Measurements from ENCODE around the gene TMEM250.

DNA sequence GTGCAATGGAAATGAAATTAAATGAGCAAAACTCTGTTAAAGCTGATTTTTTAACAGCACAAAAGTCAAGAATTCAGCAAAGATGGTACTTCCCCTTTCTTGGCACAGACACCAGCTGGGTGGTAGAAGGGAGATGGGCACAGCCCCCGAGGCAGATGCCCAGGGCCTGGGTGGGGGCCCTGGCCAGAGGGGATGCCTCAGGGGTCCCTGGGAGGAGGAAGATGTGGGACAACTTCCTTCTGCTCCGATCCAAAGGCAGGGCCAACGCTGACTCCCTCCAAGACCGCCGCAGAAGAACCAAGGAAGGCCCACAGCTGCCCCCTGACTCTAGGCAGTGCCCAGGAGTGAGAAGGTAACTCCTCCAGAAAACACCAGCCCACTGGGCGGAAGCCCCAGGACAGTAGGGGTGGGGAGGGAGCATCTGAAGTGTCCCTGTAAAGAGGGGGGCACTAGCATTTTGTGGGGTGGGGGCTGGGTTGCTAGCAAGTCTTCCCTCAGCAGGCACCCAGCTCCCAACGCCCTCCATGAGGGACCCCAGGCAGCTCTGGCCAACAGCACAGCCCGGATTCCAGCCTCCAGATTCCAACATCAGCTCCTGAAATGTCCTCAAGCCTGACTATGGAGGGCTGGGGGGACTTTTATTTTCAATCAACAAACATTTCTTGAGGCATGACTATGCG is 28.5 kb downstream of the TMEM250 start:
- TF ChIP-seq, protein P1, sequence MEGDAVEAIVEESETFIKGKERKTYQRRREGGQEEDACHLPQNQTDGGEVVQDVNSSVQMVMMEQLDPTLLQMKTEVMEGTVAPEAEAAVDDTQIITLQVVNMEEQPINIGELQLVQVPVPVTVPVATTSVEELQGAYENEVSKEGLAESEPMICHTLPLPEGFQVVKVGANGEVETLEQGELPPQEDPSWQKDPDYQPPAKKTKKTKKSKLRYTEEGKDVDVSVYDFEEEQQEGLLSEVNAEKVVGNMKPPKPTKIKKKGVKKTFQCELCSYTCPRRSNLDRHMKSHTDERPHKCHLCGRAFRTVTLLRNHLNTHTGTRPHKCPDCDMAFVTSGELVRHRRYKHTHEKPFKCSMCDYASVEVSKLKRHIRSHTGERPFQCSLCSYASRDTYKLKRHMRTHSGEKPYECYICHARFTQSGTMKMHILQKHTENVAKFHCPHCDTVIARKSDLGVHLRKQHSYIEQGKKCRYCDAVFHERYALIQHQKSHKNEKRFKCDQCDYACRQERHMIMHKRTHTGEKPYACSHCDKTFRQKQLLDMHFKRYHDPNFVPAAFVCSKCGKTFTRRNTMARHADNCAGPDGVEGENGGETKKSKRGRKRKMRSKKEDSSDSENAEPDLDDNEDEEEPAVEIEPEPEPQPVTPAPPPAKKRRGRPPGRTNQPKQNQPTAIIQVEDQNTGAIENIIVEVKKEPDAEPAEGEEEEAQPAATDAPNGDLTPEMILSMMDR (IDR thresholded peaks at IDR 0.05 in 2 of 3, conservative IDR thresholded peaks at IDR 0.05 in 1 of 3; ENCODE audit: borderline replicate concordance in 1 of 3, insufficient read depth in 1 of 3, low read depth in 2 of 3, low read length in 2 of 3), result no peak
- no peak for TF ChIP-seq ELF1 (IDR thresholded peaks at IDR 0.05; ENCODE audit: borderline replicate concordance, low read depth)
- TF ChIP-seq POLR2A (IDR thresholded peaks at IDR 0.05; ENCODE audit: borderline replicate concordance, extremely low read depth, insufficient read depth, insufficient read length), result no peak
- TF ChIP-seq, protein P2, sequence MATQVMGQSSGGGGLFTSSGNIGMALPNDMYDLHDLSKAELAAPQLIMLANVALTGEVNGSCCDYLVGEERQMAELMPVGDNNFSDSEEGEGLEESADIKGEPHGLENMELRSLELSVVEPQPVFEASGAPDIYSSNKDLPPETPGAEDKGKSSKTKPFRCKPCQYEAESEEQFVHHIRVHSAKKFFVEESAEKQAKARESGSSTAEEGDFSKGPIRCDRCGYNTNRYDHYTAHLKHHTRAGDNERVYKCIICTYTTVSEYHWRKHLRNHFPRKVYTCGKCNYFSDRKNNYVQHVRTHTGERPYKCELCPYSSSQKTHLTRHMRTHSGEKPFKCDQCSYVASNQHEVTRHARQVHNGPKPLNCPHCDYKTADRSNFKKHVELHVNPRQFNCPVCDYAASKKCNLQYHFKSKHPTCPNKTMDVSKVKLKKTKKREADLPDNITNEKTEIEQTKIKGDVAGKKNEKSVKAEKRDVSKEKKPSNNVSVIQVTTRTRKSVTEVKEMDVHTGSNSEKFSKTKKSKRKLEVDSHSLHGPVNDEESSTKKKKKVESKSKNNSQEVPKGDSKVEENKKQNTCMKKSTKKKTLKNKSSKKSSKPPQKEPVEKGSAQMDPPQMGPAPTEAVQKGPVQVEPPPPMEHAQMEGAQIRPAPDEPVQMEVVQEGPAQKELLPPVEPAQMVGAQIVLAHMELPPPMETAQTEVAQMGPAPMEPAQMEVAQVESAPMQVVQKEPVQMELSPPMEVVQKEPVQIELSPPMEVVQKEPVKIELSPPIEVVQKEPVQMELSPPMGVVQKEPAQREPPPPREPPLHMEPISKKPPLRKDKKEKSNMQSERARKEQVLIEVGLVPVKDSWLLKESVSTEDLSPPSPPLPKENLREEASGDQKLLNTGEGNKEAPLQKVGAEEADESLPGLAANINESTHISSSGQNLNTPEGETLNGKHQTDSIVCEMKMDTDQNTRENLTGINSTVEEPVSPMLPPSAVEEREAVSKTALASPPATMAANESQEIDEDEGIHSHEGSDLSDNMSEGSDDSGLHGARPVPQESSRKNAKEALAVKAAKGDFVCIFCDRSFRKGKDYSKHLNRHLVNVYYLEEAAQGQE (IDR thresholded peaks at IDR 0.05; ENCODE audit: low read depth), result no peak
- TF ChIP-seq, protein P3, sequence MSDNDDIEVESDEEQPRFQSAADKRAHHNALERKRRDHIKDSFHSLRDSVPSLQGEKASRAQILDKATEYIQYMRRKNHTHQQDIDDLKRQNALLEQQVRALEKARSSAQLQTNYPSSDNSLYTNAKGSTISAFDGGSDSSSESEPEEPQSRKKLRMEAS (IDR thresholded peaks at IDR 0.05), result no peak
- TF ChIP-seq POLR2AphosphoS5 (IDR thresholded peaks at IDR 0.05; ENCODE audit: low read depth, low read length), result no peak
- TF ChIP-seq EZH2 (IDR thresholded peaks at IDR 0.05), result no peak
- TF ChIP-seq EGR1 (IDR thresholded peaks at IDR 0.05; ENCODE audit: low read depth), result no peak
- TF ChIP-seq TCF7L2 (IDR thresholded peaks at IDR 0.05; ENCODE audit: borderline replicate concordance, extremely low read depth, insufficient read depth, insufficient read length), result no peak
- no peak for TF ChIP-seq EZH2phosphoT487 (IDR thresholded peaks at IDR 0.05; ENCODE audit: borderline replicate concordance)
- no peak for TF ChIP-seq YY1 (IDR thresholded peaks at IDR 0.05; ENCODE audit: extremely low read depth, insufficient replicate concordance, low read depth, low read length)
- TF ChIP-seq JUND (IDR thresholded peaks at IDR 0.05), result no peak
- no peak for TF ChIP-seq SRF (IDR thresholded peaks at IDR 0.05; ENCODE audit: low read depth)
